GM19452 (cell line): ENCODE results near the gene KCNK16.

Source experiments
- ATAC-seq: cut with Tn5 transposase; IDR thresholded peaks from one replicate; pipeline ENCODE4 v1.9.1; 2021; ENCODE audit not compliant: unreplicated experiment

The KCNK16 gene

GRCh38 chr6:39342692-39343395 is 20.3 kb upstream of the KCNK16 start:
- ATAC-seq = no peak

GRCh38 chr6:39341937-39342336 is 19.4 kb upstream of the KCNK16 start:
- ATAC-seq = no peak

- ATAC-seq = no peak
These were observed 18.9 kb upstream of the KCNK16 start for GRCh38 chr6:39341352-39341751.

- no peak for ATAC-seq
These were observed 17.5 kb upstream of the KCNK16 start for GRCh38 chr6:39339868-39340550.

GRCh38 chr6:39339096-39339867 is 16.8 kb upstream of the KCNK16 start:
- no peak for ATAC-seq

- no peak for ATAC-seq
These were observed 15.9 kb upstream of the KCNK16 start for GRCh38 chr6:39338397-39338796.

GRCh38 chr6:39335780-39336545 is 13.5 kb upstream of the KCNK16 start:
- ATAC-seq = peak; percentile 83

- no peak for ATAC-seq
These were observed 11.3 kb upstream of the KCNK16 start for GRCh38 chr6:39333644-39334438.

GRCh38 chr6:39330476-39330875 is 8.0 kb upstream of the KCNK16 start:
- ATAC-seq = peak; percentile 6

- ATAC-seq = peak; percentile 82
These were observed 7.6 kb upstream of the KCNK16 start for GRCh38 chr6:39330057-39330456.

GRCh38 chr6:39328066-39328465 is 5.6 kb upstream of the KCNK16 start:
- no peak for ATAC-seq

- no peak for ATAC-seq
These were observed 5.0 kb upstream of the KCNK16 start for GRCh38 chr6:39327507-39327906.

GRCh38 chr6:39321761-39322160 is 741 bp downstream of the KCNK16 start:
- ATAC-seq = no peak

- no peak for ATAC-seq
These were observed 2.0 kb downstream of the KCNK16 start for GRCh38 chr6:39320363-39320984.

- no peak for ATAC-seq
These were observed 2.7 kb downstream of the KCNK16 start for GRCh38 chr6:39319621-39320362.

- no peak for ATAC-seq
These were observed 5.2 kb downstream of the KCNK16 start for GRCh38 chr6:39317256-39317655.

- no peak for ATAC-seq
These were observed 8.2 kb downstream of the KCNK16 start, which contains the start of gene KCNK17 for GRCh38 chr6:39314273-39314795. TSS of gene KCNK17 (minus strand) at chr6:39314419. CDS start at chr6:39314320, 99 bp downstream.

- ATAC-seq = no peak
These were observed 8.8 kb downstream of the KCNK16 start for GRCh38 chr6:39313526-39314272.
